GM10248 (cell line): ENCODE data around the gene AADAT.

ENCODE experiments used
- CTCF ChIA-PET: fragments of 300-600 bp; sonication (Branson Sonifier 250); formaldehyde crosslinking; extraction: SDS; loops from one replicate; lab custom pipeline; 2021; ENCODE audit warnings: antibody characterized with exemption; lab: Yijun Ruan, JAX
- POLR2A ChIA-PET: fragments of 350-650 bp; sonication (Branson Sonifier 250); formaldehyde crosslinking; extraction: SDS; loops from one replicate; lab custom pipeline; 2020; ENCODE audit warnings: antibody characterized with exemption; lab: Yijun Ruan, JAX
- DNase-seq: peaks from one replicate; pipeline ENCODE4 v3.0.0; 2012; ENCODE audit errors: extremely low spot score
- CTCF ChIP-seq: IDR thresholded peaks from 2 replicates; pipeline ENCODE4 v1.5.1; 2012; ENCODE audit warnings: mild to moderate bottlenecking, low read depth; ENCODE audit errors: extremely low read depth, missing control alignments, control extremely low read depth

The AADAT gene

GRCh38 chr4:170038232-170038631, 51.5 kb downstream of the AADAT start:
- POLR2A ChIA-PET, result interaction anchor here (0.6 kb wide), 1 partner anchor 130 kb away, joined by 4 read pairs; no protein-coding TSS in a partner anchor
- CTCF ChIA-PET, result no interaction called here
- DNase-seq, result no peak
- TF ChIP-seq CTCF, result no peak

- no peak for TF ChIP-seq CTCF
- POLR2A ChIA-PET, result interaction anchor here (0.6 kb wide), 1 partner anchor 129 kb away, joined by 4 read pairs; no protein-coding TSS in a partner anchor
- CTCF ChIA-PET, result no interaction called here
- DNase-seq, result no peak
Measured at GRCh38 chr4:170037481-170037880, 52.3 kb downstream of the AADAT start.

GRCh38 chr4:170035845-170036244, 53.9 kb downstream of the AADAT start:
- no peak for DNase-seq
- POLR2A ChIA-PET, result no interaction called here
- CTCF ChIA-PET, result interaction anchor here (0.9 kb wide), 1 partner anchor 423 kb away, joined by 3 read pairs; no protein-coding TSS in a partner anchor
- TF ChIP-seq CTCF, result no peak

GRCh38 chr4:170035231-170035630, 54.5 kb downstream of the AADAT start:
- POLR2A ChIA-PET, result no interaction called here
- DNase-seq, result no peak
- TF ChIP-seq CTCF, result no peak
- CTCF ChIA-PET, result interaction anchor here (0.9 kb wide), 2 partner anchors 72 to 422 kb away, joined by 3 read pairs; no protein-coding TSS in a partner anchor

GRCh38 chr4:170033999-170034398, 55.8 kb downstream of the AADAT start:
- DNase-seq, result no peak
- TF ChIP-seq CTCF, result no peak
- ChIA-PET CTCF (interaction anchor here (0.7 to 1.4 kb wide), 3 partner anchors 9 to 223 kb away, joined by 3 to 4 read pairs (median 3); partner anchors contain the start of gene MFAP3L), POLR2A (no interaction called here)

- DNase-seq, result no peak
- POLR2A ChIA-PET, result no interaction called here
- TF ChIP-seq CTCF, result no peak
- CTCF ChIA-PET, result interaction anchor here (1.7 kb wide), 1 partner anchor 18 kb away, joined by 6 read pairs; no protein-coding TSS in a partner anchor
Measured at GRCh38 chr4:170030121-170030520, 59.6 kb downstream of the AADAT start.
